Breast epithelium (tissue), 3 donors: Measurements from ENCODE around the gene PLA2G5.
"Not testable (repeated sequence)": the region's sequence is repeated elsewhere in the genome, so short reads cannot be mapped to it uniquely, and the experiment has no call there.

ENCODE experiments used
- CTCF ChIP-seq, 3 donors: fragments of 450-650 bp; IDR thresholded peaks; one replicate each; pipeline ENCODE4 v1.5.1; 2016 to 2017; ENCODE audit warnings: antibody characterized with exemption in 3 of 3, mild to moderate bottlenecking in 3 of 3, moderate library complexity in 3 of 3
- POLR2A ChIP-seq: fragments of 450-650 bp; IDR thresholded peaks from one replicate; pipeline ENCODE4 v1.6.1; 2016; ENCODE audit warnings: antibody characterized with exemption, mild to moderate bottlenecking, moderate library complexity

- TF ChIP-seq POLR2A; CTCF (IDR thresholded peaks at IDR 0.05): not testable (repeated sequence)
These were observed 60.5 kb downstream of the PLA2G5 start for GRCh38 chr1:20130518-20130917.
